ENCODE measurements around the gene EFNB1. TPM values are rescaled to one million over a fixed set of nuclear protein-coding genes. Genes with fewer than 3 reads are reported as not detected.
A peak's percentile ranks its signal among the peaks of the same experiment; 100 is the strongest.

EFNB1 gene
- total and polyA plus RNA-seq, 4 experiments from 2014 or later: 1.4 to 5.5 (median 4.7) TPM

DNA sequence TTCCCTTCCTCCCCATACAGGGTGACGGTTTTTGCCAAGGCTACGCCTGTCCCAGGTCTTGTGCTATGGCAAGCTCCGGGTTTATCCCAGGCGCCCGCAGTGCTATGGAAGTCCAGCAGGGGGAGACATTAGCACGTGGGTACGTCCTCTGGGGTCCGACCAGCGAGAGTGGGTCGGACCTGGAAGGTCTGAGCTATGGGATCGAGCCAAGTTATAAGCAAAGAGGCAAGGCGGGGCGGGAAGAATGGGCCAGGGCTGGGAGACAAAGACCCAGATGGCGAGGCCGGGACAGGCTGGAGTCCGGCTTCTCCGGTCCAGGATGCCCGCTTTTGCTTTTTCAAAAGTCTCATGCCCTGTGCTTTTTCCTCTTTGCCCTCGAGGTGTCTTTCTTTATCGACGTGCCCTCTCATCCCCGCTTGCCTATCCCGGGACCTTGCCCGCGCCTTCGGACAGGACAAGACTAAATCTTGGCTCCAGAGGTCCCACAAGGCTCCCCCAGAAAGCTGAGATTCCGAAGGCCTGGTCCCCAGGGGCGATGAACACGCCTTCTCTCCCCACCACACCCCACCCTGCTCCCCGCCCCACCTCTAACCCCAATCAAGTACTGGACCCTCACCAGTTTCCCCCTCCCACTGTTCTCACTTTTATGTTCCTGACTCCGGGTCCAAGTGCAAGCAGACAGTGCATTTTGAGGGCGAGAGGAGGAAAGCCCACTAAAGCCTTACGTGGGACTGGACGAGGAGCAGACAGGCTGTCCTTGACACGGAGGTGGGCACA, 785 bp upstream of the EFNB1 start:
- H3K27ac ChIP-seq (ENCODE audit: low read depth, low read length): peak overlapping the region; percentile 21
- intact Hi-C loops (cut with micrococcal nuclease): loop anchor here (1.0 to 5.0 kb wide), 7 partner anchors 329 to 1269 kb away; partner anchors contain the start of genes EDA and YIPF6
- no peaks in the 10 kb centered on the region for H3K9me3 ChIP-seq (ENCODE audit: control insufficient read depth in 1 of 2, low read length in 2 of 2)
- ChIA-PET CTCF (ENCODE audit: partially characterized antibody) (interaction anchor here (0.7 to 5.3 kb wide), 25 partner anchors 22 to 1305 kb away, joined by 3 to 135 read pairs (median 3); partner anchors contain the start of genes IGBP1, PJA1 and YIPF6), POLR2A (ENCODE audit: partially characterized antibody) (interaction anchor here (1.2 to 3.1 kb wide), 8 partner anchors 39 to 1571 kb away, joined by 4 to 13 read pairs (median 6); partner anchors contain the start of genes IGBP1, PJA1 and YIPF6)
- no peaks in the 10 kb centered on the region for H3K27me3 ChIP-seq (ENCODE audit: insufficient read depth, low read length)
- peaks cover 0 to 1% of the 10 kb centered on the region in 2 donors for H3K27me3 Mint-ChIP-seq
- peak overlapping the region; percentile 85 to 93 (median 91) for H3K27ac Mint-ChIP-seq
- peaks cover 0 to 6% of the 10 kb centered on the region in 2 donors for H3K36me3 Mint-ChIP-seq
- peak overlapping the region; percentile 93 to 99 (median 95) for H3K4me3 Mint-ChIP-seq
- DNase-seq: peak; percentile 62 to 73 (median 66)
- no peaks in the 10 kb centered on the region for H3K36me3 ChIP-seq (ENCODE audit: insufficient read depth, low read length)
- H3K4me1 Mint-ChIP-seq: peaks cover 10 to 27% (median 18%) of the 10 kb centered on the region in 4 donors
- peak overlapping the region; percentile 42 to 79 for H3K4me3 ChIP-seq (ENCODE audit: low read length in 2 of 2)
- H3K4me1 ChIP-seq (ENCODE audit: insufficient read depth, low read length): peaks cover 20% of the 10 kb centered on the region
- H3K9me3 Mint-ChIP-seq: peaks cover 0 to 2% (median 0%) of the 10 kb centered on the region in 8 donors

DNA sequence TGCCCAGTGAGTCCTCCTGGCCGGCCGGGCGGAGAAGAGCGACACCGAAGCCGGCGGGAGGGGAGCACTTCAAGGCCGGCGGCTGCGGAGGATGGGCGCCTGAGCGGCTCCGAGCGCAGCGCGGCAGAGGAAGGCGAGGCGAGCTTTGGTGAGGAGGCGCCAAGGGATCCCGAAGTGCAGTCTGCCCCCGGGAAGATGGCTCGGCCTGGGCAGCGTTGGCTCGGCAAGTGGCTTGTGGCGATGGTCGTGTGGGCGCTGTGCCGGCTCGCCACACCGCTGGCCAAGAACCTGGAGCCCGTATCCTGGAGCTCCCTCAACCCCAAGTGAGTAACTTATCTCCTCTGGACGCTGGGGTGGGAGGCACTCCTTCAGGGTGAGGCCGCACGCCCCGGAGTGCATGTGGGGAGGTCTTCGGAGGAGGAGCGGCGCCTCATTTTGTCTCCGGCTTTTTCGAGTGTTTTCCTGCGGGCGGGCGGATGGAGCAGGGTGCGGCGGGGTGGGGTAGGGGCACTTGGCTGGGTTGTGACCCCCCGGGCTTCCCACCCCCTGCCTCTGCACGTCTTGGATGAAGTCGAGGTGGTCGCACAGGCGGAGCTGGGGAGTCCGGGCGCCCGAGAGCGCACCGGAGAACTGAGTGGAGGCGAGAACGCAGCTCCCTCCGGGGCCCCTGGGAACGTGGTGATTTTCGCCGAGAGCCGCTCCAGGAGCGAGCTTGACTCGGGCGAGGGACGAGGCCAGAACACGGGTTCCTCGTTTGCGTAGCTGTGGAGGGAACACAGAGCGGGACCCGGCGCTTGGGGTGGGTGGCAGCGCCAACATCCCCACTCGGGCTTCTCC, 979 bp downstream of the EFNB1 start:
- Mint-ChIP-seq H3K9me3 (peaks cover 0 to 2% (median 0%) of the 10 kb centered on the region in 8 donors), H3K27ac (peak overlapping the region in 2 of 7 donors; percentile 36 to 41), H3K27me3 (peaks cover 0 to 1% of the 10 kb centered on the region in 2 donors), H3K4me1 (peaks cover 10 to 27% (median 18%) of the 10 kb centered on the region in 4 donors), H3K36me3 (peaks cover 0 to 6% of the 10 kb centered on the region in 2 donors), H3K4me3 (peak overlapping the region; percentile 81 to 95 (median 84))
- ChIA-PET POLR2A (ENCODE audit: partially characterized antibody) (interaction anchor here (0.9 to 3.1 kb wide), 6 partner anchors 7 to 1569 kb away, joined by 3 to 13 read pairs (median 4); partner anchors contain the start of genes PJA1 and YIPF6), CTCF (ENCODE audit: partially characterized antibody) (interaction anchor here (1.0 to 5.3 kb wide), 6 partner anchors 9 to 455 kb away, joined by 3 to 135 read pairs (median 10); partner anchors contain the start of gene PJA1)
- DNase-seq: peak in 3 of 5 donors; percentile 8 to 17 (median 12)
- Histone ChIP-seq H3K27me3 (ENCODE audit: insufficient read depth, low read length) (no peaks in the 10 kb centered on the region), H3K27ac (ENCODE audit: low read depth, low read length) (no peak overlapping the region), H3K36me3 (ENCODE audit: insufficient read depth, low read length) (no peaks in the 10 kb centered on the region), H3K4me1 (ENCODE audit: insufficient read depth, low read length) (peaks cover 20% of the 10 kb centered on the region), H3K4me3 (ENCODE audit: low read length in 2 of 2) (peak overlapping the region in 1 of 2 donors; percentile 79), H3K9me3 (ENCODE audit: control insufficient read depth in 1 of 2, low read length in 2 of 2) (no peaks in the 10 kb centered on the region)
- intact Hi-C loops (cut with micrococcal nuclease): loop anchor here (1.0 to 5.0 kb wide), 5 partner anchors 331 to 1304 kb away; partner anchors contain the start of genes EDA, IGBP1 and YIPF6

DNA sequence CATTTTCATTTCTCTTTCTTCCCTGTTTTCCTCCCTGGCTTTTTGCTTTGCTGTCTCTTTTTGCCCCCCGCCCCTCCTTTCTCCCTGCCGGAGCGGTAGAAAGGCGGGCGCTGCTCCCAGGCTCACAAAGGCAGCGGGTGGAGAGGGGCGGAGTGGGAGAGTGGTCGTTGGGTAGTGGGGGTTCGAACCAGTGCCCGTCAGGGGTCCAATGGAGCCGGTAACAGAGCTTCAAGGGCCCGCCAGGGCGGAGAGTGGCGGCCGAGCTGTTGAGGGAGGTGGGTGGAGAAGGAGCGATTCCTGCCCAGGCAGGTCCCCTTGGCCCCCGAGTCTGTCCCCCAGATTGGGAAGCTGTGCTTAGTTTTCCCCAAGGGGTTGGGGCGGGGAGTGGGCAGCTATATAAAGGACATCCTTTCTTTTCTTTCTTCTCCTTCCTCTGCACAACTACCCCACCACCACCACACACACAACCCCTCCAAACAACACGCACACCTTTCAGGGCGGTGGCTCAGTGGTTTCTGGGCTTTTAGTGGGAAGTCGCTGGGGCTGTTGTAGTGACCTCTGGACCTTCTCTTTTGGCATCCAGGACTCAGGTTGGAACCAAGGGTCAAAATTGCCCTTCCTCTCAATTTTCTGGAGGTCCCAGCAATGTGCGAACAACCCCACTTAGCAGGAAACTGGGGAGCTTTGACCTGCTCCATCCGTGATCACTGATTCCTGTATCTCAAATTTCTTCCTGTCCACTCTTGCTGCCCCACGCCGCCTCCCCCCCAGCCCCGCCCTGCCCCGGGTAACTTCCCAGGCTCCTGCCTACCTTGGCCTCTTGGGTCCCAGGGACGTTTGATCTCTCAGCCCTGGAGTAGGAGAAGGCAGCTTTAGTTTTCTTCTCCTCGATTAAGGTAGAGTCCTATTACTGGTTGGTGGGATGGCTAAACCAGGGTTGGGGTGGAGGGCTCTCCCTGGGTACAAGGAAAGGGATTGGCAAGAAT, 1.9 kb downstream of the EFNB1 start:
- H3K27ac Mint-ChIP-seq: peak overlapping the region in 2 of 7 donors; percentile 21 to 22
- peak overlapping the region; percentile 70 to 95 (median 84) for H3K4me3 Mint-ChIP-seq
- Histone ChIP-seq H3K27ac (ENCODE audit: low read depth, low read length) (no peak overlapping the region), H3K4me3 (ENCODE audit: low read length in 2 of 2) (no peak overlapping the region), H3K27me3 (ENCODE audit: insufficient read depth, low read length) (no peaks in the 10 kb centered on the region), H3K4me1 (ENCODE audit: insufficient read depth, low read length) (peaks cover 20% of the 10 kb centered on the region), H3K36me3 (ENCODE audit: insufficient read depth, low read length) (no peaks in the 10 kb centered on the region), H3K9me3 (ENCODE audit: control insufficient read depth in 1 of 2, low read length in 2 of 2) (no peaks in the 10 kb centered on the region)
- no peak for DNase-seq
- peaks cover 10 to 27% (median 18%) of the 10 kb centered on the region in 4 donors for H3K4me1 Mint-ChIP-seq
- intact Hi-C loops (cut with micrococcal nuclease): no loop called here
- POLR2A ChIA-PET (ENCODE audit: partially characterized antibody): interaction anchor here (2.4 to 3.1 kb wide), 2 partner anchors 38 to 335 kb away, joined by 6 to 13 read pairs; partner anchors contain the start of gene PJA1
- peaks cover 0 to 2% (median 0%) of the 10 kb centered on the region in 8 donors for H3K9me3 Mint-ChIP-seq
- peaks cover 0 to 1% of the 10 kb centered on the region in 2 donors for H3K27me3 Mint-ChIP-seq
- CTCF ChIA-PET (ENCODE audit: partially characterized antibody): interaction anchor here (0.8 kb wide), 1 partner anchor 392 kb away, joined by 3 read pairs; no protein-coding TSS in a partner anchor
- H3K36me3 Mint-ChIP-seq: peaks cover 0 to 6% of the 10 kb centered on the region in 2 donors

DNA sequence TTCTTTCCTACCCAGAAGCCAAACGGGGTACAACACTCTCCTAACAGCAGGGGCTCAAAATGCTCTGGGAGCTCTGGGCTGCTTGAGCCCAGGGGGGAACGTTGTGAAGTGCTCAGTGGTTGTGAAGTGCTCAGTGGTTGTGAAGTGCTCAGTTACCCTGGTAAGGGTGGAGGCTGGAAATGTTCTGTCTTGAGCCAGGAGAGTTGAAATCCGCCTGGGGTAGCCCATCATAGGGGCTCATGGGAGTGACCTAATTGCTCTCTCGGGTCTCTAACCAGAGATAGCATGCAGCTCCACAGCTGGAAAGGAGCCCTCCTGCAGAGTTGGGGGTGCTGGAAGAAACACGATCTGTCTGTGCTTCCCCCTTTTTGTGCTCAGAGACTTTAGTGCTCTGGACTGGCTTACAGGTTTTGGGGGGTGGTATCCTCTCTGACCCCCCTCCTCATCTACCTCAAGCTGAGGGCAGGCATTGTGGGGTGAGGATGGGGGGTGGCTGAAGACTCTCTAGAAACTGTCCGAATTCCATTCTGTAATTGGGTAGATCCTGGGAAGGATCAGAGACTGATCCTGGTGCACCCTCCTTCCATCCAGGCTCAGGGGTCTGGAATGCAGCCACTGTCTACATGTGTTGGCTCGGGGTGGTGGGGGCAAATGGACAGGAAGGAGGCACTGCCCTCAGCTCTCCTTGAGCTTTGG, 2.7 kb downstream of the EFNB1 start:
- POLR2A ChIA-PET (ENCODE audit: partially characterized antibody): no interaction called here
- CTCF ChIA-PET (ENCODE audit: partially characterized antibody): interaction anchor here (0.8 kb wide), 1 partner anchor 391 kb away, joined by 3 read pairs; no protein-coding TSS in a partner anchor
- no peak for DNase-seq

DNA sequence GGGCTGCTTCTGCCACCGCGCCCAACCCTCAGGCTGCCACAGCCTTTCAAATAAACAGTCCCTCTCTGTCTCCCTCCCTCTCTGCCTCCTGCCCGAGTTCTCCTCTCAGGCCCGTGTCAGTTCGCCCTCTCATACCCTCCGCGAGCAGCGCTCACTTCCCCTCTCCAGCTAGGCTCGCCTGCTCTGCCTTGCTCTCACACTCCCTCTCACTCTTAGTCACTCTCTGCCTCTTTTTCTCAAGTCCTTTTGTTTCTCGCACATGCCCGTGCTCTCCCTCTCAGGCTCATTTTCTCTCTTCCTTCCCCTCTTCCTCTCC, 3.2 kb downstream of the EFNB1 start:
- Mint-ChIP-seq H3K4me1 (peaks cover 11 to 27% (median 20%) of the 10 kb centered on the region in 4 donors), H3K9me3 (peaks cover 0 to 2% (median 0%) of the 10 kb centered on the region in 8 donors), H3K27ac (peak overlapping the region in 6 of 7 donors; percentile 4 to 83 (median 52)), H3K27me3 (peaks cover 0 to 1% of the 10 kb centered on the region in 2 donors), H3K4me3 (peak overlapping the region; percentile 4 to 95 (median 42)), H3K36me3 (peaks cover 0 to 6% of the 10 kb centered on the region in 2 donors)
- Histone ChIP-seq H3K36me3 (ENCODE audit: insufficient read depth, low read length) (no peaks in the 10 kb centered on the region), H3K27me3 (ENCODE audit: insufficient read depth, low read length) (no peaks in the 10 kb centered on the region), H3K4me1 (ENCODE audit: insufficient read depth, low read length) (peaks cover 20% of the 10 kb centered on the region), H3K9me3 (ENCODE audit: control insufficient read depth in 1 of 2, low read length in 2 of 2) (no peaks in the 10 kb centered on the region), H3K4me3 (ENCODE audit: low read length in 2 of 2) (no peak overlapping the region), H3K27ac (ENCODE audit: low read depth, low read length) (no peak overlapping the region)
- no peak for DNase-seq
- CTCF ChIA-PET (ENCODE audit: partially characterized antibody): interaction anchor here (1.4 kb wide), 1 partner anchor 390 kb away, joined by 4 read pairs; no protein-coding TSS in a partner anchor
- POLR2A ChIA-PET (ENCODE audit: partially characterized antibody): no interaction called here
- intact Hi-C loops (cut with micrococcal nuclease): no loop called here

More for the DNA sequence above, 2.7 kb downstream of the EFNB1 start:
- Mint-ChIP-seq H3K9me3 (peaks cover 0 to 2% (median 0%) of the 10 kb centered on the region in 8 donors), H3K4me1 (peaks cover 10 to 27% (median 18%) of the 10 kb centered on the region in 4 donors), H3K36me3 (peaks cover 0 to 6% of the 10 kb centered on the region in 2 donors), H3K27ac (peak overlapping the region in 3 of 7 donors; percentile 21 to 66 (median 26)), H3K4me3 (peak overlapping the region; percentile 31 to 95 (median 68)), H3K27me3 (peaks cover 0 to 1% of the 10 kb centered on the region in 2 donors)
- no peak overlapping the region for H3K4me3 ChIP-seq (ENCODE audit: low read length in 2 of 2)
- H3K27ac ChIP-seq (ENCODE audit: low read depth, low read length): no peak overlapping the region
- intact Hi-C loops (cut with micrococcal nuclease): no loop called here
- H3K4me1 ChIP-seq (ENCODE audit: insufficient read depth, low read length): peaks cover 20% of the 10 kb centered on the region
- no peaks in the 10 kb centered on the region for H3K27me3 ChIP-seq (ENCODE audit: insufficient read depth, low read length)
- no peaks in the 10 kb centered on the region for H3K9me3 ChIP-seq (ENCODE audit: control insufficient read depth in 1 of 2, low read length in 2 of 2)
- H3K36me3 ChIP-seq (ENCODE audit: insufficient read depth, low read length): no peaks in the 10 kb centered on the region

Measured in CD4-positive, alpha-beta memory T cell (primary cell).